GM19099 (cell line): ENCODE results near the gene VWC2.

Experiments
- POLR2A ChIP-seq: IDR thresholded peaks from 3 replicates; pipeline ENCODE4 v1.6.1; 2011; ENCODE audit warnings: low read depth; ENCODE audit not compliant: insufficient read length; ENCODE audit errors: extremely low read depth

The VWC2 gene

GRCh38 chr7:49773218-49773935 lies at the start of gene VWC2:
Gene VWC2 (plus strand): TSS chr7:49773638. CDS start chr7:49775436, 1,798 bp downstream.
- no peak for TF ChIP-seq POLR2A

- TF ChIP-seq POLR2A: no peak
These were observed 49.4 kb upstream of the VWC2 start for GRCh38 chr7:49724071-49724470.

GRCh38 chr7:49731836-49732235 lies 41.6 kb upstream of the VWC2 start:
- no peak for TF ChIP-seq POLR2A

GRCh38 chr7:49762666-49763065 lies 10.8 kb upstream of the VWC2 start:
- TF ChIP-seq POLR2A: no peak

- no peak for TF ChIP-seq POLR2A
These were observed 9.6 kb upstream of the VWC2 start for GRCh38 chr7:49763791-49764190.

- no peak for TF ChIP-seq POLR2A
These were observed 6.5 kb upstream of the VWC2 start for GRCh38 chr7:49766966-49767365.

- no peak for TF ChIP-seq POLR2A
These were observed 5.7 kb upstream of the VWC2 start for GRCh38 chr7:49767719-49768118.

GRCh38 chr7:49768254-49768653 lies 5.2 kb upstream of the VWC2 start:
- TF ChIP-seq POLR2A: no peak

GRCh38 chr7:49768835-49769234 lies 4.6 kb upstream of the VWC2 start:
- TF ChIP-seq POLR2A: no peak

- no peak for TF ChIP-seq POLR2A
These were observed 4.1 kb upstream of the VWC2 start for GRCh38 chr7:49769285-49769857.

GRCh38 chr7:49770838-49771237 lies 2.6 kb upstream of the VWC2 start:
- TF ChIP-seq POLR2A: no peak

- TF ChIP-seq POLR2A: no peak
These were observed 1.8 kb upstream of the VWC2 start for GRCh38 chr7:49771427-49772176.

- TF ChIP-seq POLR2A: no peak
These were observed 571 bp upstream of the VWC2 start for GRCh38 chr7:49772916-49773217.

- no peak for TF ChIP-seq POLR2A
These were observed 559 bp downstream of the VWC2 start for GRCh38 chr7:49773936-49774458.

- no peak for TF ChIP-seq POLR2A
These were observed 1.1 kb downstream of the VWC2 start for GRCh38 chr7:49774459-49775064.
